K562 (cell line): ENCODE data around the gene RAP1GDS1. TPM values are rescaled to one million over a fixed set of nuclear protein-coding genes. Genes with fewer than 3 reads are reported as not detected.

Experiments
- ATAC-seq: fragments of 200-7000 bp; cut with Tn5 transposase; 3 replicates; pipeline ENCODE4 v1.9.1; 2020; ENCODE audit warnings: moderate library complexity
- BruUV-seq: library from RNA; stranded (reverse); fragments of 400-500 nt; replicated peaks from 2 replicates; lab custom pipeline; 2021; lab: Mats Ljungman, UMichigan
- CTCF ChIA-PET: fragments of 300-600 bp; formaldehyde crosslinking; extraction: SDS; loops from one replicate; lab custom pipeline; 2021; ENCODE audit warnings: low intra/inter-chr PET ratio; lab: Yijun Ruan, JAX
- POLR2A ChIA-PET: fragments of 300-600, 350-650 bp; sonication (Branson Sonifier 250); formaldehyde crosslinking; extraction: SDS; loops from one replicate; lab custom pipeline; 2021; ENCODE audit warnings: antibody characterized with exemption, inconsistent platforms; lab: Yijun Ruan, JAX
- DNase-seq, 4 experiments: peaks; one replicate each; pipeline versions ENCODE4 v3.0.0 to v3.0.0-alpha.2; 2011 to 2018; ENCODE audit warnings: low spot score in 3 of 4, mixed read lengths in 3 of 4; ENCODE audit errors: extremely low read depth in 1 of 4
- FAIRE-seq: peaks from 2 replicates; lab custom pipeline; 2011; peaks lifted over from hg19 to GRCh38; lab: Jason Lieb, UNC
- H2AFZ ChIP-seq: 2 replicates; pipeline ENCODE4 v1.6.0; 2011; ENCODE audit warnings: low read depth, low read length, control low read depth, inconsistent platforms
- H3K27ac ChIP-seq: fragments of 200-600 bp; 3 replicates; pipeline ENCODE4 v1.8.0; 2011; ENCODE audit warnings: low read depth, mild to moderate bottlenecking, control low read depth, inconsistent platforms, low read length, moderate library complexity, mixed read lengths; ENCODE audit errors: extremely low read depth
- H3K27me3 ChIP-seq, 2 experiments: fragments of 300-600 bp in 1 of 2; 2 replicates in 1 of 2; 3 replicates in 1 of 2; pipeline versions ENCODE4 v1.6.0 to v1.8.0; 2011; ENCODE audit warnings: inconsistent platforms in 2 of 2, low read length in 2 of 2, mild to moderate bottlenecking in 1 of 2, mixed read lengths in 1 of 2, moderate library complexity in 1 of 2; ENCODE audit not compliant: control insufficient read depth in 2 of 2, insufficient read depth in 2 of 2
- H3K36me3 ChIP-seq: fragments of 300-600 bp; 3 replicates; pipeline ENCODE4 v1.8.0; 2011; ENCODE audit warnings: mild to moderate bottlenecking, low read length, inconsistent platforms; ENCODE audit not compliant: control insufficient read depth, insufficient read depth
- H3K4me1 ChIP-seq, 2 experiments: fragments of 200-600 bp in 1 of 2; replicated peaks in 1 of 2; 2 replicates in 1 of 2; 3 replicates in 1 of 2; pipeline versions ENCODE4 v1.5.1 to v1.8.0; 2011; ENCODE audit warnings: inconsistent platforms in 2 of 2, low read length in 2 of 2, mild to moderate bottlenecking in 1 of 2, mixed read lengths in 1 of 2, moderate library complexity in 1 of 2; ENCODE audit not compliant: control insufficient read depth in 2 of 2, insufficient read depth in 2 of 2
- H3K4me2 ChIP-seq: 2 replicates; pipeline ENCODE4 v1.6.1; 2011; ENCODE audit warnings: low read length, control low read depth, inconsistent platforms, mixed read lengths; ENCODE audit not compliant: insufficient read depth
- H3K4me3 ChIP-seq: fragments of 200-600 bp; sonication (generic), shearing (Covaris generic); 2 replicates; pipeline ENCODE4 v1.5.1; 2016; ENCODE audit warnings: control low read depth, inconsistent platforms
- H3K79me2 ChIP-seq: fragments of 200-600 bp; 3 replicates; pipeline ENCODE4 v1.8.0; 2011; ENCODE audit warnings: low read length, inconsistent platforms; ENCODE audit not compliant: control insufficient read depth, insufficient read depth
- H3K9ac ChIP-seq, 2 experiments: 2 replicates each; pipeline versions ENCODE4 v1.6.0 to v1.6.1; 2011; ENCODE audit warnings: low read depth in 2 of 2, low read length in 2 of 2, control low read depth in 1 of 2, inconsistent platforms in 1 of 2, mild to moderate bottlenecking in 1 of 2, mixed read lengths in 1 of 2; ENCODE audit not compliant: insufficient read depth in 1 of 2
- H3K9me1 ChIP-seq: one replicate; pipeline ENCODE4 v1.6.0; 2011; ENCODE audit warnings: inconsistent platforms, mild to moderate bottlenecking, low read length, moderate library complexity; ENCODE audit not compliant: control insufficient read depth, insufficient read depth
- H3K9me3 ChIP-seq: replicated peaks from 2 replicates; pipeline ENCODE4 v1.5.1; 2011; ENCODE audit warnings: low read depth, low read length, inconsistent platforms; ENCODE audit not compliant: control insufficient read depth, insufficient read depth
- H4K20me1 ChIP-seq: replicated peaks from 2 replicates; pipeline ENCODE4 v1.6.1; 2011; ENCODE audit warnings: low read length, inconsistent platforms, mixed read lengths; ENCODE audit not compliant: control insufficient read depth, insufficient read depth
- BACH1 ChIP-seq: fragments of 200-800 bp; sonication (Bioruptor generic); IDR thresholded peaks from 2 replicates; pipeline ENCODE4 v1.6.1; 2016; ENCODE audit warnings: missing genetic modification characterization, missing compliant biosample characterization
- MTA3 ChIP-seq: fragments of 450-650 bp; formaldehyde crosslinking; IDR thresholded peaks from 2 replicates; pipeline ENCODE4 v1.6.1; 2017; ENCODE audit warnings: mild to moderate bottlenecking, borderline replicate concordance
- MTF1 ChIP-seq: fragments of 250-450 bp; sonication (Bioruptor Pico); IDR thresholded peaks from 2 replicates; pipeline ENCODE4 v1.9.0; 2021; ENCODE audit warnings: moderate library complexity, mild to moderate bottlenecking, inconsistent platforms, borderline replicate concordance
- NCOA4 ChIP-seq: fragments of 450-650 bp; IDR thresholded peaks from 2 replicates; pipeline ENCODE4 v1.6.1; 2018; ENCODE audit warnings: mild to moderate bottlenecking; ENCODE audit not compliant: partially characterized antibody
- SMC3 ChIP-seq: conservative IDR thresholded peaks from 2 replicates; pipeline ENCODE4 v1.6.1; 2011; ENCODE audit warnings: low read depth, low read length, improper control_type of control experiment; ENCODE audit not compliant: insufficient read depth
- TRIM28 ChIP-seq: fragments of 450-650 bp; IDR thresholded peaks from 2 replicates; pipeline ENCODE4 v1.6.1; 2017
- ZNF134 ChIP-seq: fragments of 250-450 bp; sonication (Bioruptor Pico); conservative IDR thresholded peaks from 2 replicates; pipeline ENCODE4 v1.4.0; 2020
- ZNF24 ChIP-seq: fragments of 450-650 bp; IDR thresholded peaks from 2 replicates; pipeline ENCODE4 v1.6.1; 2016
- ZNF384 ChIP-seq: IDR thresholded peaks from 2 replicates; pipeline ENCODE4 v1.6.1; 2012; ENCODE audit warnings: low read depth, low read length, improper control_type of control experiment
- ZNF75A ChIP-seq: fragments of 450-650 bp; formaldehyde crosslinking; IDR thresholded peaks from 2 replicates; pipeline ENCODE4 v1.4.0; 2020; ENCODE audit warnings: mild to moderate bottlenecking
- WGBS: fragments of 100-300 bp; shearing (Covaris generic); methylation state at CpG from one replicate; pipeline ENCODE4 v1.1.6; 2016; ENCODE audit warnings: low coverage, mixed read lengths; ENCODE audit not compliant: insufficient coverage; ENCODE audit errors: missing lambda C conversion rate; 5-methylcytosine and 5-hydroxymethylcytosine counted together
- in situ Hi-C: fragments of 300-500 bp; cut with MboI; formaldehyde crosslinking; loops from 4 replicates; pipeline ENCODE4 v1.15.0; 2018; ENCODE audit warnings: inconsistent platforms, mixed read lengths
- intact Hi-C: fragments of 100-400 bp; cut with micrococcal nuclease; formaldehyde crosslinking; loops from 2 replicates; pipeline ENCODE4 v1.14.2; 2022
- polyA plus RNA-seq, 8 experiments: library from polyadenylated mRNA; depleted of rRNA in 4 of 8; stranded (reverse) in 5 of 8; unstranded in 3 of 8; fragments of >200 nt; fragmentation: Nextera tagmentation in 2 of 8; fragmentation: Illumina TruSeq in 1 of 8; extraction: Ambion mirVana in 2 of 8; extraction: Trizol in 1 of 8; gene quantifications; 2 replicates each; pipeline versions ENCODE4 v1.2.1 to v1.2.3, GENCODE V29; 2011 to 2014; ENCODE audit warnings: inconsistent platforms in 1 of 8, missing spikeins in 1 of 8
- total RNA-seq, 7 experiments: library from RNA; depleted of rRNA in 6 of 7; stranded (reverse); fragments of >200 nt in 6 of 7; fragmentation: Illumina TruSeq in 2 of 7; extraction: Trizol in 2 of 7; gene quantifications; 2 replicates each; pipeline versions ENCODE4 v1.2.1 to v1.2.3, GENCODE V29; 2011 to 2021; ENCODE audit warnings: low replicate concordance in 1 of 7
- TF ChIP-seq, protein P1 (sequence below): sonication (generic); formaldehyde crosslinking; IDR thresholded peaks from 2 replicates; pipeline ENCODE4 v1.8.0; 2022; ENCODE audit warnings: missing genetic modification reagents, mild to moderate bottlenecking, moderate library complexity, borderline replicate concordance
- TF ChIP-seq, protein P2 (sequence below): fragments of 450-650 bp; IDR thresholded peaks from 2 replicates; pipeline ENCODE4 v1.7.1; 2018; ENCODE audit warnings: mild to moderate bottlenecking, low read depth; ENCODE audit not compliant: partially characterized antibody
- TF ChIP-seq, protein P3 (sequence below): IDR thresholded peaks from 2 replicates; pipeline ENCODE4 v1.6.1; 2011; ENCODE audit not compliant: insufficient read length; ENCODE audit errors: extremely low read depth

Gene RAP1GDS1
- total and polyA plus RNA-seq, 9 of the 15 experiments (the other 6 are each of a cell fraction or from before 2014, with no cell fraction given): 27.2 to 55.6 (median 31.5) TPM

GRCh38 chr4:98394134-98394533 lies 132.9 kb downstream of the RAP1GDS1 start:
- H3K9me3 ChIP-seq: no peaks in the 10 kb centered on the region
- H2AFZ ChIP-seq: no peak overlapping the region
- no peaks in the 10 kb centered on the region; the same call in 2 of the 3 replicates for H3K36me3 ChIP-seq
- in situ Hi-C loops: no loop called here
- H3K27ac ChIP-seq: no peak overlapping the region
- intact Hi-C loops: no loop called here
- ChIA-PET POLR2A (no interaction called here), CTCF (no interaction called here)
- WGBS: 100% methylated on average over 1 of the region's 1 CpG
- no peaks in the 10 kb centered on the region for H3K27me3 ChIP-seq
- ATAC-seq (no peak), DNase-seq (no peak), FAIRE-seq (peak; percentile 40)
- BruUV-seq: no TSS peak
- H3K9me1 ChIP-seq: no peaks in the 10 kb centered on the region
- H3K9ac ChIP-seq: no peak overlapping the region
- no peaks in the 10 kb centered on the region for H4K20me1 ChIP-seq
- H3K4me3 ChIP-seq: no peak overlapping the region
- TF ChIP-seq NCOA4: no peak
- H3K4me2 ChIP-seq: no peak overlapping the region
- H3K79me2 ChIP-seq: no peaks in the 10 kb centered on the region
- no peaks in the 10 kb centered on the region for H3K4me1 ChIP-seq

- intact Hi-C loops: no loop called here
- WGBS: 100% methylated on average over 1 of the region's 1 CpG
- CTCF ChIA-PET: no interaction called here
- FAIRE-seq (no peak), ATAC-seq (no peak), DNase-seq (no peak)
- no peaks in the 10 kb centered on the region for H3K4me1 ChIP-seq
- H3K9me1 ChIP-seq: no peaks in the 10 kb centered on the region
- H3K4me3 ChIP-seq: no peak overlapping the region
- H3K36me3 ChIP-seq: no peaks in the 10 kb centered on the region
- POLR2A ChIA-PET: no interaction called here
- no peak overlapping the region for H2AFZ ChIP-seq
- H3K27ac ChIP-seq: no peak overlapping the region
- no peaks in the 10 kb centered on the region for H4K20me1 ChIP-seq
- H3K4me2 ChIP-seq: no peak overlapping the region
- 0 out of 2 replicates have a peak, but pooled peaks cover 2% of the 10 kb centered on the region for H3K9me3 ChIP-seq
- H3K27me3 ChIP-seq: no peaks in the 10 kb centered on the region
- H3K9ac ChIP-seq: no peak overlapping the region
- no TSS peak for BruUV-seq
- TF ChIP-seq ZNF384: no peak
- TF ChIP-seq, protein P1, sequence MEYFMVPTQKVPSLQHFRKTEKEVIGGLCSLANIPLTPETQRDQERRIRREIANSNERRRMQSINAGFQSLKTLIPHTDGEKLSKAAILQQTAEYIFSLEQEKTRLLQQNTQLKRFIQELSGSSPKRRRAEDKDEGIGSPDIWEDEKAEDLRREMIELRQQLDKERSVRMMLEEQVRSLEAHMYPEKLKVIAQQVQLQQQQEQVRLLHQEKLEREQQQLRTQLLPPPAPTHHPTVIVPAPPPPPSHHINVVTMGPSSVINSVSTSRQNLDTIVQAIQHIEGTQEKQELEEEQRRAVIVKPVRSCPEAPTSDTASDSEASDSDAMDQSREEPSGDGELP (CRISPR knock-in tag): no peak
- TF ChIP-seq, protein P2, sequence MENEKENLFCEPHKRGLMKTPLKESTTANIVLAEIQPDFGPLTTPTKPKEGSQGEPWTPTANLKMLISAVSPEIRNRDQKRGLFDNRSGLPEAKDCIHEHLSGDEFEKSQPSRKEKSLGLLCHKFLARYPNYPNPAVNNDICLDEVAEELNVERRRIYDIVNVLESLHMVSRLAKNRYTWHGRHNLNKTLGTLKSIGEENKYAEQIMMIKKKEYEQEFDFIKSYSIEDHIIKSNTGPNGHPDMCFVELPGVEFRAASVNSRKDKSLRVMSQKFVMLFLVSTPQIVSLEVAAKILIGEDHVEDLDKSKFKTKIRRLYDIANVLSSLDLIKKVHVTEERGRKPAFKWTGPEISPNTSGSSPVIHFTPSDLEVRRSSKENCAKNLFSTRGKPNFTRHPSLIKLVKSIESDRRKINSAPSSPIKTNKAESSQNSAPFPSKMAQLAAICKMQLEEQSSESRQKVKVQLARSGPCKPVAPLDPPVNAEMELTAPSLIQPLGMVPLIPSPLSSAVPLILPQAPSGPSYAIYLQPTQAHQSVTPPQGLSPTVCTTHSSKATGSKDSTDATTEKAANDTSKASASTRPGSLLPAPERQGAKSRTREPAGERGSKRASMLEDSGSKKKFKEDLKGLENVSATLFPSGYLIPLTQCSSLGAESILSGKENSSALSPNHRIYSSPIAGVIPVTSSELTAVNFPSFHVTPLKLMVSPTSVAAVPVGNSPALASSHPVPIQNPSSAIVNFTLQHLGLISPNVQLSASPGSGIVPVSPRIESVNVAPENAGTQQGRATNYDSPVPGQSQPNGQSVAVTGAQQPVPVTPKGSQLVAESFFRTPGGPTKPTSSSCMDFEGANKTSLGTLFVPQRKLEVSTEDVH: no peak
- TF ChIP-seq MTF1 (CRISPR knock-in tag): no peak
- no peak for TF ChIP-seq SMC3
- no peak for TF ChIP-seq TRIM28
- no peak for TF ChIP-seq ZNF75A (CRISPR knock-in tag)
- TF ChIP-seq, protein P3, sequence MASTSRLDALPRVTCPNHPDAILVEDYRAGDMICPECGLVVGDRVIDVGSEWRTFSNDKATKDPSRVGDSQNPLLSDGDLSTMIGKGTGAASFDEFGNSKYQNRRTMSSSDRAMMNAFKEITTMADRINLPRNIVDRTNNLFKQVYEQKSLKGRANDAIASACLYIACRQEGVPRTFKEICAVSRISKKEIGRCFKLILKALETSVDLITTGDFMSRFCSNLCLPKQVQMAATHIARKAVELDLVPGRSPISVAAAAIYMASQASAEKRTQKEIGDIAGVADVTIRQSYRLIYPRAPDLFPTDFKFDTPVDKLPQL: no peak
- no peak for TF ChIP-seq BACH1 (tag)
- no peak for TF ChIP-seq MTA3
- no peak for TF ChIP-seq ZNF134
- no peak for TF ChIP-seq ZNF24
- in situ Hi-C loops: no loop called here
- no peaks in the 10 kb centered on the region for H3K79me2 ChIP-seq
Measured at GRCh38 chr4:98399915-98400314, 138.7 kb downstream of the RAP1GDS1 start.
